Panc1 (cell line): Measurements from ENCODE around the gene OR2V1.

Experiments
- CTCF ChIP-seq: fragments of 450-650 bp; IDR thresholded peaks from 2 replicates; pipeline ENCODE4 v1.5.1; 2017; ENCODE audit warnings: mild to moderate bottlenecking
- POLR2AphosphoS5 ChIP-seq: IDR thresholded peaks from 2 replicates; pipeline ENCODE4 v1.6.1; 2012; ENCODE audit warnings: mild to moderate bottlenecking, low read depth, low read length, moderate library complexity
- REST ChIP-seq, 2 experiments: IDR thresholded peaks; 2 replicates each; pipeline ENCODE4 v1.6.1; 2011 to 2012; ENCODE audit warnings: low read depth in 2 of 2, control low read depth in 1 of 2, low read length in 1 of 2, mild to moderate bottlenecking in 1 of 2, moderate library complexity in 1 of 2; ENCODE audit not compliant: insufficient read depth in 1 of 2

DNA sequence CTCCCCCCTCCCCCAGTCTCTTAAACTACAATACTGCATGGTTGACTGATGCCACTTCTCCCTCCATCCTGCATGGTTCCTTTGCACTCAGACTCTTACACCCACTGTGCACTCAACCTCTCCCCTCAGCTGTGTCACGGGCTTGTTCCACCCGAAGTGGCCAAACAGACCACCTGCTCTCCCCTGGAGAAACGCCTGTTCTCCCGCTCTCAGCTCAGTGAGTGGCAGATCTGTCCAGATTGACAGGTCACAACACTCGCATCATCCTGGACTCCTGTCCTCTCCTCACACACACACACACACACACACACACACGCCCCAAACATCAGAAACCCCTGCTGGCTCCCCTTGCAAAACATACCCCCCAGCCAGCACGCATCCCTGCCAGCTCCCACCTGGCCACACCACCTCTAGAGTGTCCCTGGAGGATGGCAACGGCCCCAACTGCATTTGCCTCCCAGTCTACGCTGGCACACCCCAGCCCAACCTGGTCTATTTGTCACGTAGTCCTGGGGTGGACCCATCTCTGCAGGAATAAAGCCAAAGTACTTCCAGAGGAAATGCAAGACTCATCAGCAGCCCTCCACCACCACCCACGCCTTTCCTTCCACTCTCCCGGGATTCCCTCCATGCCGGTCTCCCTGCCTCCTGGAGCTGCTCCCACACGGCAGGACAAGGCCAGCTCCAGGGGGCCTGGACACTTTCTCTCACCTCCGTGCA is 2.9 kb downstream of the OR2V1 start:
- TF ChIP-seq CTCF (no peak), REST (IDR thresholded peaks at IDR 0.05; ENCODE audit: insufficient read depth in 1 of 2, low read depth in 2 of 2, low read length in 1 of 2) (no peak), POLR2AphosphoS5 (no peak)
